Fibroblast of pulmonary artery (primary cell): Measurements from ENCODE around the gene HEPACAM.

Source experiments
- DNase-seq: peaks from one replicate; pipeline ENCODE4 v3.0.0-alpha.2; 2010; ENCODE audit warnings: low read depth
- H3K4me3 ChIP-seq: replicated peaks from 2 replicates; pipeline ENCODE4 v1.5.1; 2011; ENCODE audit warnings: low read depth, mild to moderate bottlenecking, control low read depth, low read length, moderate library complexity
- CTCF ChIP-seq: IDR thresholded peaks from 2 replicates; pipeline ENCODE4 v1.5.1; 2011; ENCODE audit warnings: mild to moderate bottlenecking, control low read depth, low read length, inconsistent platforms; ENCODE audit errors: missing control alignments

The HEPACAM gene

DNA sequence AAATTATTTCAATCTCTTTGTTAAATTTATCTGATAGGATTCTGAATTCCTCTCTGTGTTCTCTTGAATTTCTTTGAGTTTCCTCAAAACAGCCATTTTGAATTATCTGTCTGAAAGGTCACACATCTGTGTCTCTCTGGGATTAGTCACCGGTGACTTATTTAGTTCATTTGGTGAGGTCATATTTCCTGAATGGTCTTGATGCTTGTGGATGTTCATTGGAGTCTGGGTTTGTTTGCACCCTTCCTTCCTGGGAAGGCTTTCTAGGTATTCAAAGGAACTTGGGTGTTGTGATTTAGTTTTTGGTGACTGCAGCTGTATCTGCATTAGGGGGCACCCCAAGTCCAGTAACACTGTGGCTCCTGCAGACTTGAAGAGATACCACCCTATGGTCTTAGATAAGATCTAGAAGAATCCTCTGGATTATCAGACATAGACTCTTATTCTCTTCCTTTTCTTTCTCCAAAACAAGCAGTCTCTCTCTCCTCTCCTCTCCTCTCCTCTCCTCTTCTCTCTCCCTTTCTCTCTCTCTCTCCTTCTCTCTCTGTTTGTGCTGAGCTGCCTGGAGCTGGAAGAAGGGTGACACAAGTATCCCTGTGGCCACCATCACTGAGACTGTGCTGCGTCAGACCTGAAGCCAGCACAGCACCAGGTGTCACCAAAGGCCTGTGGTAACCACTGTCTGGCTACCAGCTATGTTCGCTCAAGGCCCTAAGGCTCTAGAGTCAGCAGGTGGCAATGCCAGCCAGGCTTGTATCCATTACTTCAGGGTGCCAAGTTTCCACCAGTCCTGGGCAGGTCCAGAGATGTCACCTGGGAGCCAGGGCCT is 20.1 kb downstream of the HEPACAM start:
- peak; percentile 62 for DNase-seq
- no peak overlapping the region for H3K4me3 ChIP-seq
- no peak for TF ChIP-seq CTCF

- TF ChIP-seq CTCF, result no peak
- H3K4me3 ChIP-seq, result no peak overlapping the region
- peak; percentile 23 for DNase-seq
Measured at GRCh38 chr11:124902616-124903015, 33.2 kb downstream of the HEPACAM start.

GRCh38 chr11:124900464-124900863 is 35.4 kb downstream of the HEPACAM start:
- TF ChIP-seq CTCF, result no peak
- H3K4me3 ChIP-seq, result no peak overlapping the region
- DNase-seq, result peak; percentile 85

GRCh38 chr11:124899383-124900145 is 36.3 kb downstream of the HEPACAM start:
- DNase-seq, result peak; percentile 18
- TF ChIP-seq CTCF, result peak; percentile 24
- H3K4me3 ChIP-seq, result no peak overlapping the region

- peak; percentile 94 for DNase-seq
- TF ChIP-seq CTCF, result no peak
- no peak overlapping the region for H3K4me3 ChIP-seq
Measured at GRCh38 chr11:124898711-124899110, 37.1 kb downstream of the HEPACAM start.

DNA sequence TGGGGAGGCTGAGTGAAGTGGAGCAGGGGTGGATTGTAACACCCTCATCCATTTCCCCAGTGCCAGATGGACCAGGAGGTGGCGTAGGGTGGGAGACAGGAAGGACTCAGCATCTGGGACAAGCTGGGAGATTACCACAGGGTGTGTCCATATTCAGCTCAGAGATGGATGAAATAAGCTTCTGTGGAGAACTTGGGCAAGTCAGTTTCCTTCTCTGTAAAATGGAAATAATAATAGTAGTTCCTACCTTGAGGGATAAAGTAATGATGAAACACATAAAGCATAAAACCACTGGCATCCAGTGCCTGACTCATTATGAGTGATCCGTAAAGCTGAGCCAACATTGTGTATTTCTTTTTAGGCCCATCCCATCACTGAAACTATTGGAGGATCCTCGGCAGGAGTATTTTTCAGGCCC is 37.6 kb downstream of the HEPACAM start:
- peak; percentile 94 for DNase-seq
- no peak overlapping the region for H3K4me3 ChIP-seq
- TF ChIP-seq CTCF, result peak; percentile 24
